B cell (primary cell): ENCODE data around the gene EPHB1.

Experiments
- EZH2 ChIP-seq: IDR thresholded peaks from 2 replicates; pipeline ENCODE4 v1.6.1; 2012; ENCODE audit warnings: borderline replicate concordance, low read depth, mild to moderate bottlenecking, moderate library complexity, low read length; ENCODE audit not compliant: insufficient read depth, poor library complexity, severe bottlenecking
- TF ChIP-seq, protein P1 (sequence below): fragments of 200-600 bp; IDR thresholded peaks from one replicate; pipeline ENCODE4 v1.8.0; 2022; ENCODE audit warnings: antibody characterized with exemption, mild to moderate bottlenecking

DNA sequence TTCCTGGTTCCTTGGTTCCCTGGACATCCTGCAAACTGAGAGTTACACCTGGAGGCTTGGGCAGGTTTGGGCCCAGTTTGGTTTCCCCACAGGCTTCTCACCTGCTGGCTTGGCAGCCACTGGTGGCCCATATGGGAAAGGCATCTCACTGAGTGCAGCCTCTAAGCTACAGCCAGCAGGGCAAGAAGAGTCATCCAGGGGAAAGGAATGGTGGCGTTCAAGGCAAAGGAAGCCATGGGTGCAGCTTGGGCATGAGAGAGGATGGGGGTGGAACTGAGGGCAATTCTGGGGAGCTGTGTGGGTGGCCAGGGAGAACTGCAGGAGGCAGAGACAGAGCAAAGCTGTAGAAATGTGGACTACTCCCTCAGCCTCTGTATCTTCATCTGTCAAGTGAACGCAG lies 106.4 kb downstream of the EPHB1 start:
- TF ChIP-seq, protein P1, sequence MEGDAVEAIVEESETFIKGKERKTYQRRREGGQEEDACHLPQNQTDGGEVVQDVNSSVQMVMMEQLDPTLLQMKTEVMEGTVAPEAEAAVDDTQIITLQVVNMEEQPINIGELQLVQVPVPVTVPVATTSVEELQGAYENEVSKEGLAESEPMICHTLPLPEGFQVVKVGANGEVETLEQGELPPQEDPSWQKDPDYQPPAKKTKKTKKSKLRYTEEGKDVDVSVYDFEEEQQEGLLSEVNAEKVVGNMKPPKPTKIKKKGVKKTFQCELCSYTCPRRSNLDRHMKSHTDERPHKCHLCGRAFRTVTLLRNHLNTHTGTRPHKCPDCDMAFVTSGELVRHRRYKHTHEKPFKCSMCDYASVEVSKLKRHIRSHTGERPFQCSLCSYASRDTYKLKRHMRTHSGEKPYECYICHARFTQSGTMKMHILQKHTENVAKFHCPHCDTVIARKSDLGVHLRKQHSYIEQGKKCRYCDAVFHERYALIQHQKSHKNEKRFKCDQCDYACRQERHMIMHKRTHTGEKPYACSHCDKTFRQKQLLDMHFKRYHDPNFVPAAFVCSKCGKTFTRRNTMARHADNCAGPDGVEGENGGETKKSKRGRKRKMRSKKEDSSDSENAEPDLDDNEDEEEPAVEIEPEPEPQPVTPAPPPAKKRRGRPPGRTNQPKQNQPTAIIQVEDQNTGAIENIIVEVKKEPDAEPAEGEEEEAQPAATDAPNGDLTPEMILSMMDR, result no peak
- no peak for TF ChIP-seq EZH2
